SK-N-MC (cell line): ENCODE data around the gene PPM1B.

Source experiments
- FOXP2 ChIP-seq: optimal IDR thresholded peaks from 2 replicates; pipeline ENCODE3; 2011; ENCODE audit warnings: mild to moderate bottlenecking, moderate library complexity; ENCODE audit not compliant: insufficient read depth; ENCODE audit errors: extremely low read length, control extremely low read depth
- POLR2AphosphoS5 ChIP-seq: IDR thresholded peaks from 2 replicates; pipeline ENCODE4 v1.6.1; 2012; ENCODE audit warnings: mild to moderate bottlenecking, low read depth, low read length, borderline replicate concordance

GRCh38 chr2:44211183-44211582 lies 42.5 kb downstream of the PPM1B start:
- TF ChIP-seq POLR2AphosphoS5 (no peak), FOXP2 (no peak)
